DND-41 (cell line): ENCODE data around the gene BIN2.

Experiments used
- CTCF ChIP-seq: IDR thresholded peaks from 2 replicates; pipeline ENCODE4 v1.5.1; 2012; ENCODE audit warnings: borderline replicate concordance, low read length, moderate library complexity, mild to moderate bottlenecking; ENCODE audit not compliant: poor library complexity, severe bottlenecking; ENCODE audit errors: extremely low read depth
- EZH2 ChIP-seq: IDR thresholded peaks from 3 replicates; pipeline ENCODE4 v1.6.1; 2012; ENCODE audit warnings: borderline replicate concordance, low read depth, mild to moderate bottlenecking, moderate library complexity, low read length, inconsistent platforms; ENCODE audit not compliant: severe bottlenecking

- TF ChIP-seq EZH2 (no peak), CTCF (no peak)
These were observed 3.7 kb downstream of the BIN2 start for GRCh38 chr12:51320311-51320694.
